ENCODE measurements around the gene ALS2CL. TPM values are rescaled to one million over a fixed set of nuclear protein-coding genes. Genes with fewer than 3 reads are reported as not detected.
"Not testable (repeated sequence)": the region's sequence is repeated elsewhere in the genome, so short reads cannot be mapped to it uniquely, and the experiment has no call there.

Gene ALS2CL
- total RNA-seq, 1 experiment from 2014 or later: 3.9 TPM

- in situ Hi-C loops (cut with HindIII; ENCODE audit: low pct_unique_long_range_greater_than_20kb, low sequenced_read_pairs): no loop called here
- no peak for DNase-seq (ENCODE audit: low read depth)
Measured at GRCh38 chr3:46708401-46709156, 15.1 kb upstream of the ALS2CL start.

- in situ Hi-C loops (cut with HindIII; ENCODE audit: low pct_unique_long_range_greater_than_20kb, low sequenced_read_pairs): no loop called here
- DNase-seq (ENCODE audit: low read depth): no peak
Measured at GRCh38 chr3:46707601-46708011, 14.1 kb upstream of the ALS2CL start.

DNA sequence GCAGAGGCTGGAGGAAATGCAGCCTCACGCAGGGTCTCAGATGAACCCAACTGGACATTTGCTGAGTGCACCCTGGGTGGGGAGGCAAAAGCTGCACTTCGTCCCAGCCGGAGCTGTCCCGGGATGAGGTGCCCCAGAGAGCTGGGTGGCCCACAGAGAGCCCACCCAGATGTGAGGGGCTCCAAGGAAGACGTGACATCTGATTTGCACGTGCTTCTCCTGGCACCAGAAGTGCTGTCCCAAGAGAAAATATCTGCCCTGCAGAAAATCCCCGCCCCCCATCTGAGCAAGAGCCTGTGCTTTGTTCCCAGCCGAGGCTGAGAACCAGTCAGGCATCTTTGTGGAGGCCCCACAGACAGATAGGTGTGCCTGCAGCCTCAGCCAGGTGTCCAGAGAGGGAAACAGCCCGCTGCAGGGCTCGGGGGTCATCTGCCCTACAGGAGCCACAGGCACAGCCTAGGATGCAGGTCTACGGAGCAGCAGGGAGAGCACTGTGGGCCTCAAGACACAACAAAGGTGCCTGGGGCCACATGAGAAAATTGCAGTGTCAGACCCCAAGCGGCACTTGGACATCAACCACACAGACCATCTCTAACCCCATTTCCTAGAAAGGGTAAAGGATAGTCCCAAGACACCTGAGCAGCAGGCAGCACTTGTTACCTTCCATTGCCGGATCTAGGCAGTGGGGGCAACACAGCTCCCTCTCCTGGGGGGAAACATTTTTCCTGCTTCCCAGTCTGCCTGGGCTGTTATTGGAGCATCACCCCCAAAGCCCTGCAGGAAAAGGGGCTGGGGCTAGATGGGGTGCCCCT is 13.5 kb upstream of the ALS2CL start:
- in situ Hi-C loops (cut with HindIII; ENCODE audit: low pct_unique_long_range_greater_than_20kb, low sequenced_read_pairs): no loop called here
- DNase-seq (ENCODE audit: low read depth): no peak

GRCh38 chr3:46705751-46706552 is 12.5 kb upstream of the ALS2CL start:
- in situ Hi-C loops (cut with HindIII; ENCODE audit: low pct_unique_long_range_greater_than_20kb, low sequenced_read_pairs): no loop called here
- DNase-seq (ENCODE audit: low read depth): no peak

GRCh38 chr3:46705022-46705530 is 11.6 kb upstream of the ALS2CL start:
- peak; percentile 56 for DNase-seq (ENCODE audit: low read depth)
- in situ Hi-C loops (cut with HindIII; ENCODE audit: low pct_unique_long_range_greater_than_20kb, low sequenced_read_pairs): no loop called here

DNA sequence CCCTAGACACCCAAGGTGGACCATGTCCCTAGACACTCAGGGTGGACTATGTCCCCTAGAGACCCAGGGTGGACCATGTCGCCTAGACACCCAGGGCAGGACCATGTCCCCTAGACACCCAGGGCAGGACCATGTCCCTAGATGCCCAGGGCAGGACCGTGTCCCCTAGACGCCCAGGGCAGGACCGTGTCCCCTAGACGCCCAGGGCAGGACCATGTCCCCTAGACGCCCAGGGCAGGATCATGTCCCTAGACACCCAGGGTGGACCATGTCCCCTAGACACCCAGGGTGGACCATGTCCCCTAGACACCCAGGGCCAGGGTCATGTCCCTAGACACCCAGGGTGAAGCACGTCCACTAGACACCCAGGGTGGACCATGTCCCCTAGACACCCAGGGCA is 10.9 kb upstream of the ALS2CL start:
- in situ Hi-C loops (cut with HindIII; ENCODE audit: low pct_unique_long_range_greater_than_20kb, low sequenced_read_pairs); DNase-seq (ENCODE audit: low read depth): not testable (repeated sequence)

DNA sequence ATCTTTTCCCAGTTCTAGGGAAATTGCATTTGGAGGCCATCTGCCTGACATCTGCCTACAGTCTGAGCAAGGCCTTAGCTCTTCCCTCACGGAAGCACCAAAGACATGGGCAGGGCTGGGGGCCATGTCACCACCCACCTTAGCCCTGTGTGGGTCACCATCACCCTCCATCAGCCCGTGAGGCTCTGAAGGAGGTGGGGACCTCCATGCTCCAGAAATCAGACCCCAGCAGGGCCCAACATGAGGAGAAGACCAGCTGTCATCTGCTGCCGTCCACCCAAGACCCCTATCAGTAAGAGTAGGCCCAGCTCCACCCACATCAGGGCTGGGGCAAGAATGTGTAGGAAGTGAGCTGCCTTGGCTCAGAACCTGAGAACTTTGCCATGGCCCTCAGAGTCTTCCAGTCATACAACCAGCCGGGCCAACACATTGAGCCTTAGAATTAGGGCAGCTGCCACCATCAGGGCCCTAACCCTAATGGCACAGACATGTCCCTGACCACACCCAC is 9.6 kb upstream of the ALS2CL start:
- in situ Hi-C loops (cut with HindIII; ENCODE audit: low pct_unique_long_range_greater_than_20kb, low sequenced_read_pairs): no loop called here
- DNase-seq (ENCODE audit: low read depth): no peak

GRCh38 chr3:46702246-46703012 is 8.9 kb upstream of the ALS2CL start:
- no peak for DNase-seq (ENCODE audit: low read depth)
- in situ Hi-C loops (cut with HindIII; ENCODE audit: low pct_unique_long_range_greater_than_20kb, low sequenced_read_pairs): no loop called here

GRCh38 chr3:46701181-46701939 is 7.9 kb upstream of the ALS2CL start, which contains the start of gene TMIE:
TSS of gene TMIE (plus strand) at chr3:46701392. CDS start at chr3:46701488, 96 bp downstream.
- no peak for DNase-seq (ENCODE audit: low read depth)
- in situ Hi-C loops (cut with HindIII; ENCODE audit: low pct_unique_long_range_greater_than_20kb, low sequenced_read_pairs): no loop called here

- peak; percentile 53 for DNase-seq (ENCODE audit: low read depth)
- in situ Hi-C loops (cut with HindIII; ENCODE audit: low pct_unique_long_range_greater_than_20kb, low sequenced_read_pairs): no loop called here
Measured at GRCh38 chr3:46700772-46701171, 7.3 kb upstream of the ALS2CL start.

- DNase-seq (ENCODE audit: low read depth): no peak
- in situ Hi-C loops (cut with HindIII; ENCODE audit: low pct_unique_long_range_greater_than_20kb, low sequenced_read_pairs): no loop called here
Measured at GRCh38 chr3:46699676-46700523, 6.4 kb upstream of the ALS2CL start.

DNA sequence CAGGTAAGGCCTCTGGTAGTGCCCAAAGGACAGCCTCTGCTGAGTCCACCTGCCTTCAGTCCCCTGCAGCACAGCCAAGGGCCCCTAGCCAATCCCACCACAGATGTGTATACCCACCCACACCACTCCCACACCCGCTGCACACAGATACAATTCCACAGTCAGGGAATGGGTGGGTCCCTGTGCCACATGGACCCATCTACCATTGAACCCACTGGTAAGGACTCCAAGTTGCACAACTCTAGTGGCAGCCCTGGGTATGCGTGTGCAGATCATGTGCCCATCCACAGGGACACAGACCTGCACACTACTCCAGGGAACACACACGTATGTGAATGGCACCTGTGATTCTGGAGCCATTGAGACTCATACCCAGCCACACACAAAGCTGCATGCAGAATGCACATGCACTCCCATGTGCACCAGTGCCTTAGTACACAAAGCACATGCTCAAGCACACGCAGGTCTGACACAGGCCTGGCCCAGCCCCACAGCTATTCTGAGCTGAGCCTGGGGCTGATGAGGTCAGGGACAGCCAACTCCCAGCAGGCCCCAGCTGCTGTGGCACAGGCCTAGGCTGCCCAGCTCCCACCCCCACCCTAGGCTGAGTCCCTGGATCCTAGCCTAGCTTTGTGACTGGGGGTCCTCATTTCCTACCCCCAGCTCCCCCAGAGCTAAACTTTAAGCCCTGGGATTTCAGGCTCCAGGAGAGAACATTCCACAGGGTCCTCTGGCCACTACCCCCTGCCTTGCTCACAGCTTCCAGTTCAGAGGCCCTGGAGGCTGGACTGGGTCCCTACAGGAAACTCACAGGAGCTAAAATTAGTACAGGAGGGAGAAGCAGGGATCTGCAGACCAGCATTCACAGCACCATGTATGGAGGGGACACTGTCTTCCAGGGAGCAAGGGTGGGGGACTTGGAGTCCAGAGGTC is 2.7 kb upstream of the ALS2CL start:
- in situ Hi-C loops (cut with HindIII; ENCODE audit: low pct_unique_long_range_greater_than_20kb, low sequenced_read_pairs): no loop called here
- DNase-seq (ENCODE audit: low read depth): no peak

DNA sequence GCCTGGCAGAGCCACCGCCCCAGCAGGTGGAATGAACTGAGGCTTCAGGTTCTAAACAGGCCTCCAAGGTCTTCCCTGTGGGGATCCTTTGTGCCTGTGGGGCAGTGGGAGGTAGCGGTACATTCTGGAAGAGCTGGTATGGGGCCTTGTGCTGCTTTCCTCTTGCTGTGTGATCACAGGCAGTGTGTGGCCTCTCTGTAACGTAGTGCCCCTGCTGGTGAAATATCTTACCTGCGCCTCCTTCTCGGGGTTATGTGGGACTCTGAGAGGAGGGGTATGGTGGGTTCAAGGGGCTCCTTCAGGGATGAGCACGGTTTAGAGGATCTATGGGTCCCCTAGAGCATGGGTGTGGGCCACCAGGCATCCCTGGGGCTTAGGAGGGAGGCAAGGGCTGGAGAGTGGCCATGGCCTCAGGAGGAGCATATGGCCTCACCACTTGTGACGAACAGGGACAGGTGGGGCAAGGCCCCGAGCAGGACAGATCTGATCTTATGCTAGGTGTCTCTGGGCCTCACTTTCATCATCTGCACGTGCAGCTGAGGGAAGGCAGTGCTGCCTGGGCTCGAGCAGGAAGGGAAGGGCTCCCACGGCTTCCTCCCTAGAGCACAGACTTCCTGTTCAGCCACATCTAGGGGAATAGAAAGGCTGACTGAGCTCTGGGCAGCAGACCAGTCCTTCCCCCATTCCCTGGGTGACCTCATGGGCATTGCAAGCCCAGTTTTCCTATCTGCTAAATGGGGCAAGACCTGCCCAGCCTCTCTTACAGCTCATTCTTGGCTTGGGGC is 1.9 kb upstream of the ALS2CL start:
- in situ Hi-C loops (cut with HindIII; ENCODE audit: low pct_unique_long_range_greater_than_20kb, low sequenced_read_pairs): no loop called here
- peak; percentile 6 for DNase-seq (ENCODE audit: low read depth)

GRCh38 chr3:46694520-46694919 is 1.0 kb upstream of the ALS2CL start:
- no peak for DNase-seq (ENCODE audit: low read depth)
- in situ Hi-C loops (cut with HindIII; ENCODE audit: low pct_unique_long_range_greater_than_20kb, low sequenced_read_pairs): no loop called here

- peak; percentile 35 for DNase-seq (ENCODE audit: low read depth)
- in situ Hi-C loops (cut with HindIII; ENCODE audit: low pct_unique_long_range_greater_than_20kb, low sequenced_read_pairs): no loop called here
Measured at GRCh38 chr3:46693892-46694226, 380 bp upstream of the ALS2CL start.
